Naive thymus-derived CD4-positive, alpha-beta T cell (primary cell): Measurements from ENCODE around the gene UGGT2. TPM values are rescaled to one million over a fixed set of nuclear protein-coding genes. Genes with fewer than 3 reads are reported as not detected.
"Not testable (repeated sequence)": the region's sequence is repeated elsewhere in the genome, so short reads cannot be mapped to it uniquely, and the experiment has no call there.

Source experiments
- ATAC-seq: fragments of 150-1000 bp; cut with Tn5 transposase; 2 replicates; pipeline ENCODE4 v1.10.0; 2021; ENCODE audit warnings: mild to moderate bottlenecking, moderate library complexity
- CTCF ChIA-PET: fragments of 350-600 bp; sonication (Branson Sonifier 250); formaldehyde crosslinking; loops from one replicate; lab custom pipeline; 2021; ENCODE audit warnings: antibody characterized with exemption; lab: Charles Lee
- POLR2A ChIA-PET: fragments of 350-600 bp; sonication (Branson Sonifier 250); formaldehyde crosslinking; loops from one replicate; lab custom pipeline; 2021; ENCODE audit warnings: antibody characterized with exemption, inconsistent platforms; lab: Charles Lee
- DNase-seq, 9 donors: peaks; one replicate each; pipeline versions ENCODE4 v3.0.0 to v3.0.0-alpha.2; 2020 to 2022; ENCODE audit warnings: mixed read lengths in 1 of 9
- H3K27ac ChIP-seq: one replicate; pipeline ENCODE4 v1.7.0; 2013; ENCODE audit warnings: mild to moderate bottlenecking, low read depth, low read length, moderate library complexity
- H3K27me3 ChIP-seq, 2 donors: one replicate each; pipeline ENCODE4 v1.7.0; 2013; ENCODE audit warnings: low read length in 2 of 2, mild to moderate bottlenecking in 2 of 2, moderate library complexity in 2 of 2; ENCODE audit not compliant: control insufficient read depth in 2 of 2, insufficient read depth in 2 of 2
- H3K36me3 ChIP-seq, 3 experiments: 1 replicate in 2 of 3; 2 replicates in 1 of 3; pipeline ENCODE4 v1.7.0; 2013; ENCODE audit warnings: low read length in 3 of 3, mild to moderate bottlenecking in 3 of 3, moderate library complexity in 1 of 3; ENCODE audit not compliant: insufficient read depth in 3 of 3, control insufficient read depth in 2 of 3
- H3K4me1 ChIP-seq, 2 donors: one replicate each; pipeline ENCODE4 v1.7.0; 2013; ENCODE audit warnings: low read length in 2 of 2, mild to moderate bottlenecking in 2 of 2, moderate library complexity in 1 of 2; ENCODE audit not compliant: control insufficient read depth in 2 of 2, insufficient read depth in 2 of 2
- H3K4me3 ChIP-seq: 2 replicates; pipeline ENCODE4 v1.7.0; 2013; ENCODE audit warnings: mild to moderate bottlenecking, low read length
- H3K9me3 ChIP-seq, 3 experiments: 1 replicate in 2 of 3; 2 replicates in 1 of 3; pipeline ENCODE4 v1.7.0; 2013; ENCODE audit warnings: low read length in 3 of 3; ENCODE audit not compliant: control insufficient read depth in 2 of 3
- H3K27ac Mint-ChIP-seq, 9 donors: one replicate each; pipeline ENCODE4 v1.8.0; 2020 to 2022; ENCODE audit warnings: mixed read lengths in 9 of 9, mild to moderate bottlenecking in 8 of 9, moderate library complexity in 5 of 9, inconsistent platforms in 2 of 9
- H3K27me3 Mint-ChIP-seq, 5 donors: one replicate each; pipeline ENCODE4 v1.8.0; 2021 to 2022; ENCODE audit warnings: mixed read lengths in 5 of 5, mild to moderate bottlenecking in 1 of 5
- H3K36me3 Mint-ChIP-seq, 5 donors: one replicate each; pipeline ENCODE4 v1.8.0; 2020 to 2022; ENCODE audit warnings: mixed read lengths in 5 of 5, mild to moderate bottlenecking in 3 of 5, inconsistent platforms in 1 of 5
- H3K4me1 Mint-ChIP-seq, 7 donors: one replicate each; pipeline ENCODE4 v1.8.0; 2020 to 2022; ENCODE audit warnings: mixed read lengths in 7 of 7, mild to moderate bottlenecking in 3 of 7, inconsistent platforms in 1 of 7
- H3K4me3 Mint-ChIP-seq, 10 donors: one replicate each; pipeline ENCODE4 v1.8.0; 2020 to 2022; ENCODE audit warnings: mild to moderate bottlenecking in 10 of 10, mixed read lengths in 10 of 10, moderate library complexity in 6 of 10, inconsistent platforms in 2 of 10
- H3K9me3 Mint-ChIP-seq, 11 donors: one replicate each; pipeline ENCODE4 v1.8.0; 2020 to 2022; ENCODE audit warnings: mixed read lengths in 11 of 11, mild to moderate bottlenecking in 4 of 11, inconsistent platforms in 1 of 11, moderate library complexity in 1 of 11
- intact Hi-C, 2 donors: fragments of 100-400 bp; cut with micrococcal nuclease; formaldehyde crosslinking; loops; one replicate each; pipeline ENCODE4 v1.15.1; 2023
- polyA plus RNA-seq, 2 donors: library from polyadenylated mRNA; unstranded; fragments of 300-500 nt; fragmentation: Illumina TruSeq; gene quantifications; one replicate each; pipeline ENCODE4 v1.2.3, GENCODE V29; 2021
- total RNA-seq, 6 experiments: library from RNA in 5 of 6; stranded (reverse) in 5 of 6; gene quantifications; 1 replicate in 5 of 6; 2 replicates in 1 of 6; pipeline ENCODE4 v1.2.3 and lab custom pipeline; 2021 to 2026

Gene UGGT2
- total and polyA plus RNA-seq, 7 experiments from 2014 or later: 0.22 to 6.5 (median 0.51) TPM; not detected in 3

- H3K27ac Mint-ChIP-seq: no peak overlapping the region
- H3K27ac ChIP-seq: no peak overlapping the region
- no peaks in the 10 kb centered on the region for H3K27me3 ChIP-seq
- no peak for DNase-seq
- intact Hi-C loops: no loop called here
- H3K9me3 ChIP-seq: no peaks in the 10 kb centered on the region
- POLR2A ChIA-PET: no interaction called here
- peaks cover 0 to 22% (median 3%) of the 10 kb centered on the region in 11 donors for H3K9me3 Mint-ChIP-seq
- CTCF ChIA-PET: no interaction called here
- H3K36me3 Mint-ChIP-seq: no peaks in the 10 kb centered on the region
- ATAC-seq: no peak
- no peaks in the 10 kb centered on the region for H3K4me1 ChIP-seq
- H3K4me1 Mint-ChIP-seq: no peaks in the 10 kb centered on the region
- H3K4me3 ChIP-seq: no peak overlapping the region
- no peak overlapping the region for H3K4me3 Mint-ChIP-seq
- no peaks in the 10 kb centered on the region for H3K36me3 ChIP-seq
- H3K27me3 Mint-ChIP-seq: peaks cover 0 to 4% (median 0%) of the 10 kb centered on the region in 5 donors
These were observed 22.8 kb upstream of the UGGT2 start for GRCh38 chr13:96075953-96076543.

- Histone ChIP-seq H3K36me3 (no peaks in the 10 kb centered on the region), H3K9me3 (no peaks in the 10 kb centered on the region), H3K27me3 (no peaks in the 10 kb centered on the region), H3K4me1 (no peaks in the 10 kb centered on the region), H3K27ac (no peak overlapping the region), H3K4me3 (no peak overlapping the region)
- DNase-seq (no peak), ATAC-seq (no peak)
- CTCF ChIA-PET: no interaction called here
- POLR2A ChIA-PET: no interaction called here
- H3K27ac Mint-ChIP-seq: no peak overlapping the region
- peaks cover 0 to 4% (median 0%) of the 10 kb centered on the region in 5 donors for H3K27me3 Mint-ChIP-seq
- intact Hi-C loops: no loop called here
- no peaks in the 10 kb centered on the region for H3K36me3 Mint-ChIP-seq
- H3K4me1 Mint-ChIP-seq: no peaks in the 10 kb centered on the region
- H3K9me3 Mint-ChIP-seq: peaks cover 0 to 22% (median 4%) of the 10 kb centered on the region in 11 donors
- no peak overlapping the region for H3K4me3 Mint-ChIP-seq
These were observed 19.2 kb upstream of the UGGT2 start for GRCh38 chr13:96072392-96072791.

- Mint-ChIP-seq H3K4me1 (no peaks in the 10 kb centered on the region), H3K27me3 (no peaks in the 10 kb centered on the region), H3K4me3 (no peak overlapping the region), H3K36me3 (no peaks in the 10 kb centered on the region), H3K9me3 (peaks cover 0 to 18% (median 4%) of the 10 kb centered on the region in 11 donors), H3K27ac (no peak overlapping the region)
- Histone ChIP-seq H3K4me1 (no peaks in the 10 kb centered on the region), H3K4me3 (no peak overlapping the region), H3K27ac (no peak overlapping the region), H3K27me3 (no peaks in the 10 kb centered on the region), H3K36me3 (no peaks in the 10 kb centered on the region), H3K9me3 (no peaks in the 10 kb centered on the region)
- ATAC-seq: no peak
- ChIA-PET POLR2A (no interaction called here), CTCF (no interaction called here)
- intact Hi-C loops: no loop called here
- DNase-seq: no peak
These were observed 18.3 kb upstream of the UGGT2 start for GRCh38 chr13:96071504-96071903.

- H3K27ac ChIP-seq: no peak overlapping the region
- Mint-ChIP-seq H3K27me3 (peaks cover 0 to 6% (median 0%) of the 10 kb centered on the region in 5 donors), H3K4me3 (no peak overlapping the region), H3K36me3 (no peaks in the 10 kb centered on the region), H3K4me1 (no peaks in the 10 kb centered on the region), H3K27ac (no peak overlapping the region), H3K9me3 (peaks cover 0 to 19% (median 5%) of the 10 kb centered on the region in 11 donors)
- POLR2A ChIA-PET: no interaction called here
- no peaks in the 10 kb centered on the region for H3K4me1 ChIP-seq
- no peaks in the 10 kb centered on the region for H3K9me3 ChIP-seq
- DNase-seq (no peak), ATAC-seq (no peak)
- no peaks in the 10 kb centered on the region for H3K27me3 ChIP-seq
- CTCF ChIA-PET: no interaction called here
- intact Hi-C loops: no loop called here
- no peaks in the 10 kb centered on the region for H3K36me3 ChIP-seq
- H3K4me3 ChIP-seq: no peak overlapping the region
These were observed 15.5 kb upstream of the UGGT2 start for GRCh38 chr13:96068729-96069128.

GRCh38 chr13:96065849-96066248 lies 12.6 kb upstream of the UGGT2 start:
- ChIA-PET POLR2A (no interaction called here), CTCF (no interaction called here)
- H3K9me3 Mint-ChIP-seq: peaks cover 0 to 15% (median 5%) of the 10 kb centered on the region in 11 donors
- no peak overlapping the region for H3K4me3 ChIP-seq
- no peak overlapping the region for H3K27ac ChIP-seq
- DNase-seq: no peak
- no peaks in the 10 kb centered on the region for H3K36me3 Mint-ChIP-seq
- no peak overlapping the region for H3K27ac Mint-ChIP-seq
- no peaks in the 10 kb centered on the region for H3K27me3 ChIP-seq
- H3K36me3 ChIP-seq: no peaks in the 10 kb centered on the region
- peaks cover 0 to 13% (median 3%) of the 10 kb centered on the region in 5 donors for H3K27me3 Mint-ChIP-seq
- no peaks in the 10 kb centered on the region for H3K4me1 Mint-ChIP-seq
- H3K4me3 Mint-ChIP-seq: no peak overlapping the region
- intact Hi-C loops: no loop called here
- no peak for ATAC-seq
- no peaks in the 10 kb centered on the region for H3K9me3 ChIP-seq
- no peaks in the 10 kb centered on the region for H3K4me1 ChIP-seq

GRCh38 chr13:96052656-96053002 lies 572 bp downstream of the UGGT2 start:
- H3K4me1 Mint-ChIP-seq: peaks cover 5 to 12% (median 9%) of the 10 kb centered on the region in 7 donors
- no peak overlapping the region for H3K27ac Mint-ChIP-seq
- Histone ChIP-seq H3K36me3 (no peaks in the 10 kb centered on the region), H3K27ac (no peak overlapping the region), H3K4me1 (no peaks in the 10 kb centered on the region), H3K4me3 (no peak overlapping the region), H3K9me3 (no peaks in the 10 kb centered on the region), H3K27me3 (peaks cover 0 to 6% of the 10 kb centered on the region in 2 donors)
- ChIA-PET CTCF (no interaction called here), POLR2A (no interaction called here)
- H3K4me3 Mint-ChIP-seq: peak overlapping the region in 8 of 10 donors; percentile 40 to 75 (median 69)
- H3K27me3 Mint-ChIP-seq: peaks cover 19 to 66% (median 56%) of the 10 kb centered on the region in 5 donors
- intact Hi-C loops: no loop called here
- no peak for DNase-seq
- peak; percentile 41 for ATAC-seq
- H3K36me3 Mint-ChIP-seq: peaks cover 0 to 10% (median 0%) of the 10 kb centered on the region in 5 donors
- H3K9me3 Mint-ChIP-seq: peaks cover 4 to 42% (median 16%) of the 10 kb centered on the region in 11 donors

GRCh38 chr13:96051946-96052345 lies 1.3 kb downstream of the UGGT2 start:
- peaks cover 5 to 12% (median 9%) of the 10 kb centered on the region in 7 donors for H3K4me1 Mint-ChIP-seq
- H3K27ac ChIP-seq, H3K36me3 Mint-ChIP-seq, H3K27me3 ChIP-seq, H3K9me3 ChIP-seq, CTCF ChIA-PET, intact Hi-C loops, H3K4me1 ChIP-seq, H3K27ac Mint-ChIP-seq, POLR2A ChIA-PET, H3K36me3 ChIP-seq, DNase-seq, ATAC-seq, H3K4me3 ChIP-seq: not testable (repeated sequence)
- peak overlapping the region in 3 of 10 donors; percentile 21 to 72 (median 68) for H3K4me3 Mint-ChIP-seq
- H3K27me3 Mint-ChIP-seq: peaks cover 19 to 67% (median 60%) of the 10 kb centered on the region in 5 donors
- H3K9me3 Mint-ChIP-seq: peaks cover 4 to 42% (median 16%) of the 10 kb centered on the region in 11 donors
